Endothelial cell (in vitro differentiated cells): Measurements from ENCODE around the gene HERPUD2. TPM values are rescaled to one million over a fixed set of nuclear protein-coding genes. Genes with fewer than 3 reads are reported as not detected.

Experiments
- DNase-seq: peaks from one replicate; pipeline ENCODE4 v3.0.0; 2021; ENCODE audit warnings: low spot score
- H3K27ac Mint-ChIP-seq: one replicate; pipeline ENCODE4 v1.8.0; 2021; ENCODE audit warnings: mixed read lengths, inconsistent platforms; ENCODE audit not compliant: unreplicated experiment
- H3K27me3 Mint-ChIP-seq: one replicate; pipeline ENCODE4 v1.8.0; 2021; ENCODE audit warnings: mild to moderate bottlenecking, moderate library complexity, mixed read lengths, inconsistent platforms; ENCODE audit not compliant: unreplicated experiment
- H3K36me3 Mint-ChIP-seq: one replicate; pipeline ENCODE4 v1.8.0; 2021; ENCODE audit warnings: mild to moderate bottlenecking, low read depth, mixed read lengths, inconsistent platforms; ENCODE audit not compliant: unreplicated experiment
- H3K4me1 Mint-ChIP-seq: one replicate; pipeline ENCODE4 v1.8.0; 2021; ENCODE audit warnings: mild to moderate bottlenecking, mixed read lengths, inconsistent platforms; ENCODE audit not compliant: unreplicated experiment
- H3K4me3 Mint-ChIP-seq: one replicate; pipeline ENCODE4 v1.8.0; 2021; ENCODE audit warnings: mild to moderate bottlenecking, mixed read lengths, inconsistent platforms; ENCODE audit not compliant: unreplicated experiment
- H3K9me3 Mint-ChIP-seq: one replicate; pipeline ENCODE4 v1.8.0; 2021; ENCODE audit warnings: mixed read lengths, inconsistent platforms; ENCODE audit not compliant: unreplicated experiment
- CTCF ChIP-seq: fragments of 200-600 bp; sonication (generic); IDR thresholded peaks from one replicate; pipeline ENCODE4 v1.5.0; 2021; ENCODE audit warnings: antibody characterized with exemption; ENCODE audit not compliant: unreplicated experiment
- total RNA-seq: library from RNA; stranded (reverse); fragmentation: NEBNext Ultra II Directional; extraction: Animal tissue kit (Norgen Biotek cat#: 25700); gene quantifications from one replicate; pipeline ENCODE4 v1.2.1, GENCODE V29; 2021; ENCODE audit not compliant: unreplicated experiment

HERPUD2 gene
- total RNA-seq, 1 donor from 2014 or later, result 41.0 TPM

GRCh38 chr7:35731349-35731748 lies 36.4 kb upstream of the HERPUD2 start:
- H3K9me3 Mint-ChIP-seq, result no peaks in the 10 kb centered on the region
- H3K27me3 Mint-ChIP-seq, result peaks cover 3% of the 10 kb centered on the region
- DNase-seq, result no peak
- no peak overlapping the region for H3K27ac Mint-ChIP-seq
- no peak for TF ChIP-seq CTCF
- no peaks in the 10 kb centered on the region for H3K36me3 Mint-ChIP-seq
- H3K4me3 Mint-ChIP-seq, result no peak overlapping the region
- H3K4me1 Mint-ChIP-seq, result peaks cover 4% of the 10 kb centered on the region

GRCh38 chr7:35729061-35729783 lies 34.3 kb upstream of the HERPUD2 start:
- Mint-ChIP-seq H3K4me1 (peaks cover 4% of the 10 kb centered on the region), H3K9me3 (no peaks in the 10 kb centered on the region), H3K27me3 (peaks cover 5% of the 10 kb centered on the region), H3K4me3 (no peak overlapping the region), H3K36me3 (no peaks in the 10 kb centered on the region), H3K27ac (no peak overlapping the region)
- TF ChIP-seq CTCF, result no peak
- DNase-seq, result no peak

DNA sequence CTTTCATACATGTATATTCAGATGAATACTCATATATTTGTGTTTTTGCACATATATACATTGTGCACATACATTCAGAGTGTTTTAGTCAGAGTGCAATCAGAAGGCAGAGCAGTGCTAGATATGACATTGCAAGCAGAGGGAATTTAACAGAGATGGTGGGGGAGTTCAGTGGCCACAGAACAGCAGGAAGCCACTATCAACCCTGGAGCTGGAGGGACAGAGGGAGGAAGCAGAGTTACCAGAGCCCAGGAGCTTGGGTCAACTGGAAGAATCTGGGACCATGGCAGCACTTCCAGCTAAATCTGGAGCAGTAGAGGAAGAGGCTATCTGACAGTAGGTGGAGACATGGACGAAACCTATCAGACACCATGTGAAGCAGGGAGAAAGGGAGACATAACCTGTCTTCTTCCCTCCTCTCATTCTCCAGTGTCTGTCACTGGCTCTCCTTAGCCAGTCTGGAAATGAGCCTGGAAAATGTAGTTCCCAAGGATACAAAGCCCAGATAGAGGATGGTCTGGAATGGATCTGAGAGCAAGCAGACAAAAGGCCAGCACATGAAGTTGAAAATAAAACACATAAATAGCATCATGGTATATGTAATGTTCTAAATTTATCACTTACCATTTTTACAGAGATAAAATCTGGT lies 33.6 kb upstream of the HERPUD2 start:
- no peak for DNase-seq
- H3K27ac Mint-ChIP-seq, result no peak overlapping the region
- no peaks in the 10 kb centered on the region for H3K9me3 Mint-ChIP-seq
- no peaks in the 10 kb centered on the region for H3K36me3 Mint-ChIP-seq
- peaks cover 4% of the 10 kb centered on the region for H3K4me1 Mint-ChIP-seq
- TF ChIP-seq CTCF, result no peak
- H3K4me3 Mint-ChIP-seq, result no peak overlapping the region
- peaks cover 5% of the 10 kb centered on the region for H3K27me3 Mint-ChIP-seq

GRCh38 chr7:35727571-35727970 lies 32.6 kb upstream of the HERPUD2 start:
- Mint-ChIP-seq H3K27me3 (peaks cover 5% of the 10 kb centered on the region), H3K27ac (no peak overlapping the region), H3K36me3 (no peaks in the 10 kb centered on the region), H3K4me1 (peaks cover 4% of the 10 kb centered on the region), H3K9me3 (no peaks in the 10 kb centered on the region), H3K4me3 (no peak overlapping the region)
- DNase-seq, result no peak
- TF ChIP-seq CTCF, result no peak

DNA sequence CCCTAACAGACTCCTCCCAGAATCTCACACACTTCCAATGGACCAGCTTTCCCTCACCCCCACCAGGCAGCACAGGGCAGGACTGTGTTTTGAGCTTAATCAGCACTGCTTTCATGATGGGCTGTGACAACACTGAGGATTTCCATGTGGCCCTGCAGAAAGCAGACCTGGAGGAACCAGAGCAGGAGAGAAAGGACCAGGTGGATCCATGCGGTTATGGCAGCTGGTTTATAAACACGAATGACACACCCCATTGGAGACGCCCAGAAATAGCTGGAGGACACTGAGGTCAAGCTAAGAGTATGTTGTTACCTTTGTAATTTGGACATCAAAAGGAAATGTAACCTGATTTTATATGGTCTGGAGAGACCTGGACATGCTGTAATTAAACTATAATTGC lies 31.7 kb upstream of the HERPUD2 start:
- Mint-ChIP-seq H3K4me1 (peaks cover 4% of the 10 kb centered on the region), H3K9me3 (no peaks in the 10 kb centered on the region), H3K36me3 (no peaks in the 10 kb centered on the region), H3K27ac (no peak overlapping the region), H3K27me3 (peaks cover 5% of the 10 kb centered on the region), H3K4me3 (no peak overlapping the region)
- no peak for TF ChIP-seq CTCF
- DNase-seq, result no peak
